Measurements from ENCODE around the gene OR10A4.

- no peak for TF ChIP-seq GABPB1 (CRISPR knock-in tag; IDR thresholded peaks at IDR 0.05)
- TF ChIP-seq MAZ (CRISPR knock-in tag; conservative IDR thresholded peaks at IDR 0.05 in 1 of 2, IDR thresholded peaks at IDR 0.05 in 1 of 2) = no peak
- TF ChIP-seq CREB1 (IDR thresholded peaks at IDR 0.05) = no peak
- no peak for TF ChIP-seq CREB1 (CRISPR knock-in tag; IDR thresholded peaks at IDR 0.05)
- TF ChIP-seq, protein P1, sequence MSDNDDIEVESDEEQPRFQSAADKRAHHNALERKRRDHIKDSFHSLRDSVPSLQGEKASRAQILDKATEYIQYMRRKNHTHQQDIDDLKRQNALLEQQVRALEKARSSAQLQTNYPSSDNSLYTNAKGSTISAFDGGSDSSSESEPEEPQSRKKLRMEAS (CRISPR knock-in tag; IDR thresholded peaks at IDR 0.05) = no peak
- no peak for TF ChIP-seq POLR2AphosphoS5 (IDR thresholded peaks at IDR 0.05; ENCODE audit: control insufficient read depth, insufficient read depth, low read depth, low read length)
- TF ChIP-seq C11orf30 (IDR thresholded peaks at IDR 0.05; ENCODE audit: low read depth) = no peak
- TF ChIP-seq SNIP1 (IDR thresholded peaks at IDR 0.05; ENCODE audit: low read depth) = no peak
- TF ChIP-seq, protein P2, sequence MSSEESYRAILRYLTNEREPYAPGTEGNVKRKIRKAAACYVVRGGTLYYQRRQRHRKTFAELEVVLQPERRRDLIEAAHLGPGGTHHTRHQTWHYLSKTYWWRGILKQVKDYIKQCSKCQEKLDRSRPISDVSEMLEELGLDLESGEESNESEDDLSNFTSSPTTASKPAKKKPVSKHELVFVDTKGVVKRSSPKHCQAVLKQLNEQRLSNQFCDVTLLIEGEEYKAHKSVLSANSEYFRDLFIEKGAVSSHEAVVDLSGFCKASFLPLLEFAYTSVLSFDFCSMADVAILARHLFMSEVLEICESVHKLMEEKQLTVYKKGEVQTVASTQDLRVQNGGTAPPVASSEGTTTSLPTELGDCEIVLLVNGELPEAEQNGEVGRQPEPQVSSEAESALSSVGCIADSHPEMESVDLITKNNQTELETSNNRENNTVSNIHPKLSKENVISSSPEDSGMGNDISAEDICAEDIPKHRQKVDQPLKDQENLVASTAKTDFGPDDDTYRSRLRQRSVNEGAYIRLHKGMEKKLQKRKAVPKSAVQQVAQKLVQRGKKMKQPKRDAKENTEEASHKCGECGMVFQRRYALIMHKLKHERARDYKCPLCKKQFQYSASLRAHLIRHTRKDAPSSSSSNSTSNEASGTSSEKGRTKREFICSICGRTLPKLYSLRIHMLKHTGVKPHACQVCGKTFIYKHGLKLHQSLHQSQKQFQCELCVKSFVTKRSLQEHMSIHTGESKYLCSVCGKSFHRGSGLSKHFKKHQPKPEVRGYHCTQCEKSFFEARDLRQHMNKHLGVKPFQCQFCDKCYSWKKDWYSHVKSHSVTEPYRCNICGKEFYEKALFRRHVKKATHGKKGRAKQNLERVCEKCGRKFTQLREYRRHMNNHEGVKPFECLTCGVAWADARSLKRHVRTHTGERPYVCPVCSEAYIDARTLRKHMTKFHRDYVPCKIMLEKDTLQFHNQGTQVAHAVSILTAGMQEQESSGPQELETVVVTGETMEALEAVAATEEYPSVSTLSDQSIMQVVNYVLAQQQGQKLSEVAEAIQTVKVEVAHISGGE (CRISPR knock-in tag; IDR thresholded peaks at IDR 0.05) = no peak
Observed at GRCh38 chr11:6876325-6876724, at the start of gene OR10A4.
